ENCODE data around the gene DIO1.
A peak's percentile ranks its signal among the peaks of the same experiment; 100 is the strongest.
"Not testable (repeated sequence)": the region's sequence is repeated elsewhere in the genome, so short reads cannot be mapped to it uniquely, and the experiment has no call there.

DIO1 gene

GRCh38 chr1:53893999-53894636 lies at the start of gene DIO1:
DIO1 (plus strand) TSS chr1:53894187; CDS start chr1:53894211, 24 bp downstream.
- peak; percentile 46 for DNase-seq
- ATAC-seq: peak; percentile 44

- no peak for DNase-seq
- no peak for ATAC-seq
These were observed 46.0 kb upstream of the DIO1 start for GRCh38 chr1:53847980-53848379.

GRCh38 chr1:53850082-53850673 lies 43.8 kb upstream of the DIO1 start:
- ATAC-seq (no peak), DNase-seq (no peak)

GRCh38 chr1:53851571-53852285 lies 42.3 kb upstream of the DIO1 start:
- no peak for DNase-seq
- no peak for ATAC-seq

- ATAC-seq: peak; percentile 69
- DNase-seq: peak; percentile 47
These were observed 33.0 kb upstream of the DIO1 start for GRCh38 chr1:53860967-53861411.

GRCh38 chr1:53862507-53862906 lies 31.5 kb upstream of the DIO1 start:
- ATAC-seq (no peak), DNase-seq (no peak)

GRCh38 chr1:53868565-53868964 lies 25.4 kb upstream of the DIO1 start:
- DNase-seq (no peak), ATAC-seq (no peak)

- no peak for ATAC-seq
- no peak for DNase-seq
These were observed 24.4 kb upstream of the DIO1 start for GRCh38 chr1:53869454-53870117.

GRCh38 chr1:53871221-53871620 lies 22.8 kb upstream of the DIO1 start:
- ATAC-seq (no peak), DNase-seq (no peak)

- ATAC-seq (no peak), DNase-seq (no peak)
These were observed 22.1 kb upstream of the DIO1 start for GRCh38 chr1:53871773-53872484.

- ATAC-seq, DNase-seq: not testable (repeated sequence)
These were observed 18.8 kb upstream of the DIO1 start for GRCh38 chr1:53875150-53875549.

- DNase-seq: no peak
- ATAC-seq: no peak
These were observed 15.4 kb upstream of the DIO1 start for GRCh38 chr1:53878492-53879105.

- ATAC-seq, DNase-seq: not testable (repeated sequence)
These were observed 12.1 kb upstream of the DIO1 start for GRCh38 chr1:53881853-53882252.

GRCh38 chr1:53883600-53883999 lies 10.4 kb upstream of the DIO1 start:
- not testable (repeated sequence) for ATAC-seq, DNase-seq

GRCh38 chr1:53888681-53889080 lies 5.3 kb upstream of the DIO1 start:
- ATAC-seq (no peak), DNase-seq (no peak)

GRCh38 chr1:53889304-53890298 lies 4.4 kb upstream of the DIO1 start, which contains the start of gene YIPF1:
YIPF1 (minus strand) TSS chr1:53889797; CDS start chr1:53888937, 860 bp downstream.
- DNase-seq (peak; percentile 89), ATAC-seq (peak; percentile 93)

- DNase-seq: no peak
- ATAC-seq: no peak
These were observed 3.5 kb upstream of the DIO1 start for GRCh38 chr1:53890522-53890941.

- ATAC-seq: no peak
- DNase-seq: no peak
These were observed 3.0 kb upstream of the DIO1 start for GRCh38 chr1:53891018-53891417.

GRCh38 chr1:53891678-53892077 lies 2.3 kb upstream of the DIO1 start:
- DNase-seq: no peak
- no peak for ATAC-seq

GRCh38 chr1:53892911-53893310 lies 1.1 kb upstream of the DIO1 start:
- DNase-seq (no peak), ATAC-seq (no peak)

All from stimulated activated naive CD8-positive, alpha-beta T cell treated with anti-CD3 and anti-CD28 coated beads, Interleukin-15, Interleukin-2, amounts not matched to agents 100 U/mL and 50 U/mL, for 24 hours (primary cell).